HG03565 (cell line): ENCODE results near the gene RANBP1.

Experiments
- ATAC-seq: cut with Tn5 transposase; IDR thresholded peaks from one replicate; pipeline ENCODE4 v1.9.1; 2021; ENCODE audit warnings: mild to moderate bottlenecking, moderate library complexity; ENCODE audit not compliant: unreplicated experiment

The RANBP1 gene

DNA sequence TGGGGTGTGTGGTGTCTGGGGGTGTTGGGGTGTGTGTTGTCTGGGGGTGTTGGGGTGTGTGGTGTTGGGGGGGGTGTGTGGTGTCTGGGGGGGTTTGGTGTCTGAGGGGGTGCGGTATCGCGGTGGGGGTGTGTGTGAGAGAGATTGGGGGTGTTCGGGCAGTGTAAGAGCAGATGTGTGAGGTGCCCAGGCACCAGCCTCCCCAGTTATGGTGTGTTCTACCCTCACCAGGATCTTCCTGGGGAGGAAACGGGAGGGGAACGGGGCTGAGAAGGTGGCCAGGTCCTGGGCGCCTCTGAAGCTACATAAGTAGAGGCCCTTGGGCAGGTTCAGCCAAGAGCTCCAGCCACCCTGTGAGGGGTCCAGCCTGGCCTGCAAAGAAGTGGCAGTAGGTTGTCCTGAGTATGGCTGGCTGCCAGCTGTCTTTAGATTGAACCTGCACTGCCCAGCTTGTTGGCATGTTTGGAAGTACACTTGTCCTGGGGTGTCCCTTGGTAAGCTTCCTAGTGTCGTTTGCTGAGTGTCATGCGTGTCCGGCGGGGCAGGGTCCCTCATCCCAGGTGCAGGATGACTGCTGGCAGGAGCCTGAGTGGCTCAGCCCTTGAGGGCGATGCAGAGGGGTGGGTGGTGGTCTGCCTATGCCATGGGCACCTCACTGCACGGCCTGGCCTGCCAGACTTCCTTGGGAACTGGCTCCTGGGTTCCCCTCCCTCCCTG is 7.6 kb downstream of the RANBP1 start:
- ATAC-seq = no peak

DNA sequence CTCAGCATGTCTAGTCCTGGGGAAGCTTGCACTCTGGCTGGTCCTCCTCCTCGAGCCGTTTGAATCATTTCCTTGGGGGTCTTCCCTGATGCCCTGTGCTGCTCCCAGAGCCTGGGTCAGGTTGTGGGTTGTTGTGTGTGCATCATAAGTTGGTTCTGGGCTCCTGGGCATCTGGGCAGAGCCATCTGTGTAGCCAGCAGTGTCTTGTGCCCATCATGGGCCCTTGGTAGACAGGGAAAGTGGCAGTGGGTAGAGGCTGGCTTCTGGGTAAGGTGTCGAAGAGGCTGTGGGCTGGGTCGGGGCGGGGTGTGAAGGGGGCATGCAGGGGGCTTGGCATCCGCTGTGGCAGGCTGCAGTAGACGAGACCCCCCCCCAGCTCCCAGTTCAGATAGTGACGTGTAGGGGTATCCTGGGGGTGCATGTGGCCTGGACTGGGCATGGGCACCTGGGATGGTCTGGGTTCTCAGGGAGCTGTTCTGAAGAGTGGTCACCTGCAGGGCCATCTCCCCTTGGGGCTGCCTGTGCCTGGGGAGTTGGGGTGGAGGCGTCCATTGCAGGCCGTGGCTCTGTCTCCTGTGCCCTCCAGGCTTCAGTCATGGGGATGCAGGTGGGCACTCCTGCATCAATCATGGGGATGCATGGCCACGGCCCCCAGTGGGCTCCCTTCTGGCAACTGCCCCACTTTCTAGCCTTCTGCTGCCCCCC is 8.3 kb downstream of the RANBP1 start:
- ATAC-seq = no peak

DNA sequence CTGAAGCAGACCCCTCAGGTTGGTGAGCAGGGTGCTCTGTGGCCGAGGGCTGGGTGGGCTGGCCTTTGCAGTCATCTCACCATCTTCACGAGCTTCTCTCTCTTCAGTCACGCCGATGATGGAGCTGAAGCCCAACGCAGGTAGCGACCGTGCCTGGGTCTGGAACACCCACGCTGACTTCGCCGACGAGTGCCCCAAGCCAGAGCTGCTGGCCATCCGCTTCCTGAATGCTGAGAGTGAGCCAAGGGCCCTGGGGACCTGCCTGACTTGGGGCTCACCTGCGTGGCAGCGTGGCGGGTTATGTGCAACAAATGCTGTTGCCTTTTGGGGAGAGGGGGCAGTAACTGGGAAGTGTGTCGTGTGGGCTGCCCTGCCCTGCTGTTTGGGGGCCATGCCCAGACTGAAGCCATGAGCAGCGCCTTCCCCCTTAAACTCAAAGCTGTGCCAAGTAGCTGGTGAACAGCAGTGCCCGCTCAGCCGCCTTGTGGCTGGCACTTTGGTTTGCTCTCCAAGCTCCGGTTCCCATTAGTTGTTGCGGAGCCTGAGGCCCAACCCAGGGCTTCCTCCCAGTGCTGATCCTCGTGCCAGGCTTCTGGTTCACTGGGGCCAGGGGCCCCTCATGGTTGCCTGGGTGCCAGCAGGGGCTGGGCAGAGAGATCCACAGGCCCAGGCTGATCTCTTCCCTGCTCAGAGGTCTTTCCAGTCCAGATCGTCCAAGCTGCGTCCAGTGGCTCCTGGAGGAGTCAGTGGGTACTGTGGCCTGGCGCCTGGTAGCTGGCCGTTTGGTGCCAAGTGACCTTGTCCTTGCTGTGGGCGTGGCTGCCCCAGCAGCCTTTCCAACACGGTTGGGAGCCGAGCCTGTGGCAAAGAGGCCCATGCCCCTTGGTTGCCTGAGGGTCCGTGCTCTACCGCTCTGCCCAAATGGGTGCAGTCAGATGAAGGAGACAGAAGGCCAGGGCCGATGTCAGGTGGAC is 9.6 kb downstream of the RANBP1 start:
- ATAC-seq = no peak

DNA sequence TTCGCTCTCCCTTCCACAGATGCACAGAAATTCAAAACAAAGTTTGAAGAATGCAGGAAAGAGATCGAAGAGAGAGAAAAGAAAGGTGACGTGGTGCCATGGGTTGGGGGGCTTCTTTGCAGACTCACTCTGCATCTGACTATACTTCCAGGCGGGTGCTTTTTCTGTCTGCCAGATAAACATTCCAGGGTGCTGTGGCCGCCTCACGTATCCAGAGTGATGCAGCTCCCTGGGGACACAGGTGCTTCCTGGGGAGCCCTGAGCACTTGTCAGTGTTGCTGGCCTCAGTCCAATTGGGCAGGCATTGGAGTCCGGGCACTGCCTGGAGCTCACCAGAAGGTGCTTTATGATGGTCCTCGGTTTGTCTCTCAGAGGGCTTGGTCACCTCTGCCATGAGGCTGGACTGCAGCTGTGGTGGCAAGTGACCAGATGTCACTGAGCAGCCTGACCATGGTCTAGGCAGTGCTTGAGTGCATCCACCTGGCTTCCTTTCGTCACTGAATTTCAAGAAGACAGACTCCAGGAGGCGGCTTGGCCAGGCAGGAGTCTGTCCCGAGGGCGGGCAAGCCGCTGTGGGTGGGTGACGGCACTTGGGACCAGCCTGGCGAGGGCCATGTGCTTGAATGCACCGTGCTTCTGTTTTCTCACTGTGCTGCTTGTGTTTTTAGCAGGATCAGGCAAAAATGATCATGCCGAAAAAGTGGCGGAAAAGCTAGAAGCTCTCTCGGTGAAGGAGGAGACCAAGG is 10.6 kb downstream of the RANBP1 start:
- no peak for ATAC-seq

DNA sequence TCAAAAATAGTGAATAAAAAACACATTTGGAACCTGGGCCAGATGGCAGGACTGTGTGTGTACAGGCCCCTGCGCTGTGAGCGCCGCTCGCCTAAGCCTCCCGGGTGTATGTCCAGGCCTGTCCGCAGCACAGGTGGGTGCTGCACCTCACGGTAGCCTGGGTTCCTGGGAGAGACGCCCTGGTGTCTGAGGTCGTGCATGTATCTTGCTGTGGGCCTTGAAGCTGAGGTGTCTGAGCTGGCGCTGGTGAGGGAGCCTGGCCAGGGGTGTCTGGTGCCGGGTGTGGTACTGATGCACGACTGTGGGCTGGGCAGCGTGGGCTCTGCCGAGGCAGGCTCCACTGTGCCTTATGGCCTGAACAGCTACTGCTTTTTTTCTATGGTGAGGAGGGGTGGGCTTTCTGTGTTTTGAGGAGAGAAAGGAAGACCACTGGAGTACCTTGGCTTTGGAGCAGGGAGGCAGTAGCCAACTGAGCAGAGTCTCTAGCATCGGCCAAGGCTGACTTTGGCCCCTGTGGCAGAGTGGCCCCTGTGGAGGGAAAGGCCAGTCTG is 11.5 kb downstream of the RANBP1 start:
- ATAC-seq = no peak

DNA sequence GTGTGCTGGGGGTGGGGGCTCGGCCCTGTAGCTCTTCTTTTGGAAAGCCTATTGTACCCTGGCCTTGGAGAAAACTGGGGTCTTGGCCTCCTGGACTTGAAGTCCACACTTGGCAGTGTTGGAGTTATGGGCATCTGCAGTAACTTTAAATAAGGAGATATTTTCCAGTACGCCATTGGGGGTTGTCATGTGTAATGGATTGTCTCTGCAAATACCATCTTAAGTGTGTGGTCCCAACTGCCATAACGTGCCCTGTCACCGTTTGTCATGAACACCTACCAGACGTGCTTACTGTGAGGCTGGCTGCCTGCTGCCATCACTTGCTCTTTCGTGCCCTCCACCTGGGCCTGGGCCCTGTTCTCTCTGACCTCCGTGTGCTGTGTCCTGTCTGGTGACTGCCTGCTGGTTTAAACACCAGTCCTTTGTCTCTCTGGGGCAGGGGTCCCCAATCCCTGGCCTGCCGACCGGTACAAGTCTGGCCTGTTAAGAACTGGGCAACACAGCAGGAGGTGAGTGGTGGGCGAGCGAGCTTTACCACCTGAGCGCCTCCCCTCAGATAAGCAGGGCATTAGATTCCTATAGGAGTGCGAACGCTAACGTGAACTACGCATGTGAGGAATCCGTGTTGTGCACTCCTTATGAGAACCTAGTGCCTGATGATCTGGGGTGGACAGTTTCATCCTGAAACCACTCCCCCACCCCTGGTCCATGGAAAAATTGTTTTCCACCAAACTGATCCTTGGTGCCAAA is 12.1 kb downstream of the RANBP1 start:
- ATAC-seq = no peak

DNA sequence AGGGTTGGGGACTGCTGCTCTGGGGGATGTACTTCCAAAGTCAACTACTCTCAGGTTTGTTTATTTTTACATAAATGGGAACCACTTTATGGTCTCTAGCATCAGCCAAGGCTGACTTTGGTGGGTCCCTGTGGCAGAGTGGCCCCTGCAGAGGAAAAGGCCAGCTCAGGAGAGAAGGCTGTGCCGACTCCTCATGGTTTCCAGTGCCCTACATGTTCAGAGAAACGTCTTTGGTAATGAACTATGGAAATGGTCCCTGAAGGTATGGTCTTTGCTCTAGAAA is 12.7 kb downstream of the RANBP1 start:
- ATAC-seq = no peak

DNA sequence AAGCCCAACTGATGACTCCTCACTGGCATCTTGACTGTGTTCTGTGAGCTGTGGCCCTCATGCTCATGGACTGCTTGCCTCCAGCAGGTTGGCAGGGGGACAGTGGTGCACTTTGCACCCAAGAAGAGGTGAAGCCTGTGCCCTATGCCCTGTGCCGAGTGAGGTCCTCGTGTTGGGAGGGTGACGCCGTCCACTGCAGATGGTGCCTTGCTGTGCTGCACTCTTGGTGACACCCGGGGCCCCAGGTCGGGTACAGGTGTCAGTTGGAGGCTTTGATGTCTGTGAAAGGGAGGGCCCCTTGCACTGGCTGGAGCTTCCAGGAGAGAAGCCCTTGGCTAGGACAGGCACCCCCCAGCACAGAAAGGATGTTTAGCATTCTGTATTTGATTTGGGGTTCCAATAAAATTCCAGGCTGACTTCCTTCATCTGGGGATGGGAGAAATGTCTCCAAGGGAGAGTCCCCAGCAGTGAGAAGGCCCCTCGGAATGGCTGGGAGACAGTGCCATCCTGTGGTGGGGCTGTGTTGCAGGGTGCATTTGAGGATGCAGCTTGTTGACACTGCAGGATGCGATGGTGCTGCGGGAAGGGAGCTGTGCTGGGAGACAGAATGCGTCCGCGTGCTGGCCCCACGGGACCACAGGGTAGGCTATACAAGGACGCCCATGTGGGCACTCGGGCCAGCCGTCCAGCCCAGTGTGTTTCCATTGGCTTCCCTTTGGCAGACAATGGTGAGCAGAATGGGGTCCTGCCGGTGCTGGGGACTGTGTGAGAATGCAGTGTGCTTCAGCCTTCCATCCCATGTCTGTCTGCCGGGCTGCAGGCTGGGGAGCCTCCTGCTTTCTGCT is 13.2 kb downstream of the RANBP1 start:
- no peak for ATAC-seq

DNA sequence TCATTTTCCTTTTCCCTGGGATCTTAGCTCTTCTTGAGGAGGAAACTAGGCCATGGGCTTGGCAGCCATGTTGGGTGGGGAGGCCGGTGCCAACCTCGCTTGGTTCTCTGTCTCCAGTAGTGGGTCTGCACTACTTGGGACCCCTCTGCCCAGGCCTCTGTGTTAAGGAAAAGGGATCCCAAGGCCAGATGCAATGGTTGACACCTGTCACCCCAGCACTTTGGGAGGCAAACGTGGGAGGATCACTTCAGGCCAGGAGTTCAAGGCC is 13.8 kb downstream of the RANBP1 start:
- ATAC-seq = no peak

DNA sequence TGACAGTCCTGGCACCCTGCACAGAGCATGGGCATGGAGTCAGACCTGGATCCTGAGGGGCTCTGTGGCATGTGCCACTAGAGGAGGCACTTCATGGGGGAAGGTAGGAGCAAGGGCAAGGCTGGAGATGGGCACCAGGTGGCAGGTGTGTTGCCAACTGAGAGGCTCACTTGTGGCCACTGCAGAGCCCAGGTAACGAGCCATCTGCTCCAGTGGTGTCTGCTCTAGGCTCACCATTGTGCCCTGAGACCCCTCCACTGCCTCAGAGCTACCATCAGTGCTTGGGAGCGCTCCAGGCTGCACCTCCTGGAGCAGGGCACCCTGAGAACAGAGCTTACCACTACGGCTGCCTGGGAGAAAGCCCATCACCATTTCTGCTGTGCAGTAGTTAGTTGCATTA is 14.4 kb downstream of the RANBP1 start:
- no peak for ATAC-seq

DNA sequence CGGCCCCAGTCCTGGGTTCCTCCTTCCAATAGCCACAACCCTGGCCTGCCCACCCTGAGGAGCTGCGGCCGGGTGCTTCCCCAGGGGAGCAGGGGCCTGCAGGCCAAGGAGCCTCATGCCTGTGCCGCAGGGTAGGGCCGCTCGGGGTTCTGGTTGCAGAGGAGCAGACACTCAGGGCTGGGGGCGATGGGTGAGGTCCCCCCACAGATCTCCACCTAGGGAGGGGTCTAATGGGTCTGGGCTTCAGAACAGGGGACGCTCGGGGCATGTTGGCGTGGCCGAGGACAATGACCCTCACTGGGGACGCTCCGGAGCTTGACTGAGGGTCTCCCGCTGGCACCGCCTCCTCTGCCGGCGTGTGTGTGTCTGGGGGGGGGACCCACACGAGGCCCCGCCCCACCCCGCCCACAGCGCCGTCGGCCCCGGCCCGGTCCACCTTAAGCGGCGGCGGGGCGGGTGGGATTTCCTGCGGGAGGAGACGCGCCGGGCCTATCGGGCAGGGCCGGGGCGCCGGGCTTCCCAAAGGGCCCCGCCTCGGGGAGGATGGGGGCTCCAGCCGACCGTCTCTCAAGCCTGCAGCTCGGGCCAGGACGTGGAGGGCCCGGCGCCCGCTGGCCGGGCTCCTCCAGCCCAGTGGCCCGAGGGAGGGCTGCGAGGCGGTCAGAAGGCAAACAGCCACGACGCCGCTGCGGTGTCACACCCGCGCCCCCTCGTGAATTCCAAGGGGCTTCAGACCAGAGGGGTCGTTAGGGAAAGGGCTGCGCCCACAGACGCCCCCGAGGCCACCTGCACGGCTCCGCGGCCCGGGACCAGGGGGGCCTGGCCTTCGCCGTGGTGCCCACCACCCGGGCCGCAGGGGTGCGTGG is 15.1 kb downstream of the RANBP1 start:
- no peak for ATAC-seq

DNA sequence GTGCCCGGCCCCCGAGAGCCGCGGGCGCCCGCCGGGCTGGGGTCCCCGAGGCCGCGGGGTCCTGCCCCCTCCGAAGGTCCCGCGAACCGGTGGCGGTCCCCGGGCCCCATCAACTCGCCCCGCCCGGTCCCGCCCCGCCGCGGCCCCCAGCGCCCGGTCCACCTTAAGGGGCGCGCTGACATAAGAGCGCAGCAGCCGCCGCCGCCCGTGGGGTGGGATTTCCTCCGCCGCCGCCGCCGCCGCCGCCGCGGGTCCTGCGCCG is 15.6 kb downstream of the RANBP1 start, which contains the start of gene ZDHHC8:
Gene ZDHHC8, plus strand, starts transcription at position 208 of the 262 bp plus-strand sequence. CDS start 144 bp downstream, outside the sequence.
- no peak for ATAC-seq

DNA sequence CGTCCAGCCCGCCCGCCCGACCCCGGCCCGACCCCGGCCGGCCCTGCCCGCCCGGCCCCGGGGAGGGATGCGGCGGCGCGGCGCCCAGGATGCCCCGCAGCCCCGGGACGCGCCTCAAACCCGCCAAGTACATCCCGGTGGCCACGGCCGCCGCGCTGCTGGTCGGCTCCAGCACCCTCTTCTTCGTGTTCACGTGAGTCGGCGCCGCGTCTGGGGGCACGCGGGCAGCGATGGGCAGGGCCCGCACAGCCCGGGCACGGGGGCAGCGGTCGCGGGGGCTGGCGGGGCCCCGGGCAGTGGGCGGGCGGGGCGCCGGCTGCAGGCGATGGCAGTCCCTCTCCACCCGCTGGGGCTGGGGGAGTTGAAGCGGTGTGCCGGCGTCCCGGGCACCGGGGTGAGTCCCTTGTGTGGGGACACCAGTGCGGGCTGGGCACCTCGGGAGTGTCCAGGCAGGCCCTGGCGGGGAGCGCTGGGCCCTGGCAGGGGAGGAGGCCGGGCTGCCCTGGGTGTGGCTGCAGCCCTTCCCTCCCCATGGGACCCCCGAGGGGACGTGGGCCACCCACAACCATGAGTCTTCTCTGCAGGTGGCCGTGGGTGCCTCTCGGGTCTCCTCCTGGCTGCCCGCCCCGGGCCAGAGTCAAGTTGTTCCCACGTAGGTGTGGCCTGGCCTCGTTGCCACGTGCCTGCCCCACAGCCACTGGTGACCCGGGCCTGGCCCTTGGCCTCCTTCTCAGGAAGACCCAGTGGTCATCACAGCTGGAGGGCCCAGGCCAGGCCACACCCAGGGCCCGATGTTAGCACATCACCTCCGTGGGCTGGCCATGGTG is 16.2 kb downstream of the RANBP1 start:
- no peak for ATAC-seq

DNA sequence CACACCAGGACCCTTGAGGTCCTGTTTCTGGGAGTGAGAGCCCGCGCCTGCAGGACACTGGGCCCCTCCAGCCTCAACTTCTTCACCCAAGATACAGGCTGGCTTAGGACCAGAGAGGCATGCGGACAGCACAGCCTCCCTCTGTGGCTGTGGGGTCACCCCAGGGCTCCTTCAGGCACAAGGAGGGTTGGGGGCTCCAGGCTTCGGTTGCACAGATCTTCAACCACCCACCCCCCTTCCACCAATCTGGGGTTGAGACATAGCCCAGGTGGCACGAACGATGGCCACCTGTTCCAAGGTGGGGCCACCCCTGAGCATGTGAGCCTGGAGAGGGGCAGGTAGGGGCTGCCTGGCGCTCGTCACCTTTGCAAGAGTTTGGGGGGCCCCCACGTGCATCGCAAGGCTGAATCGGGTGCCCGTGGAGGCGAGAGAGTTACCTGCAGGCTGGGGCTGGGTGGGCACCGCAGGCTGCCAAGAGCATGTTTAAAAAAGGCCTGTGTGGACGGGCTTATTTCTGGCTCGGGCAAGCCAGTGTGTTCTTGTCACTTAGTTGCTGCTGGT is 16.9 kb downstream of the RANBP1 start:
- no peak for ATAC-seq

DNA sequence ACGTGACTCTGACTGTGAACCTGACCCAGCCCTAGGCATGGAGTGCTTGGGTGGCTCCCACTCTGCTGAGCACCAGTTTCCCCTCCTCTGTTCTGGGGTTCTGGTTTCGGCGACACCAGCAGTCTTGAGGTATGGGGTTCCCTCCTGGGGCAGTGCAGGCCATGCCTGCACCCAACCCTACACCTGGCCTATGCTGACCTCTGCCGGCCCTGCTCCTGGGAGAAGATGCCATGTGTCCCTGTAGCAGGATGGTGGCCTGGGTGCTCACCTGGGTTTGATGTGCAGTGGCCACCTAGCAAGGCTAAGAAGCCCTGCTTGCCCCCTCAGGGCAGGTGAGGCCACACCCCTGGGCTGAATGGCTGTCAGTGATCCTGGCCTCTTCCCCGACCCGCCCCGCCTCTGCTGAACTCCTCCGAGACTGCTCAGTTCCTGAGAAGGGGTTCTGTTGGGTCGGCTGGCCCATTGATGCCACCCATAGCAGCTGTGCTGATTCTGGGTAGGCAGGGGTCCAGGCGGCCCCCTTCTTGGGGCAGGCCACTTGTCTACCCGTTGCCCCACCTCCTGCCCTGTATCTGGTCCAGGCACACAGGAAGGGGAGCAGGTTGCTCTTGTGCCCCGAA is 18.1 kb downstream of the RANBP1 start:
- no peak for ATAC-seq

DNA sequence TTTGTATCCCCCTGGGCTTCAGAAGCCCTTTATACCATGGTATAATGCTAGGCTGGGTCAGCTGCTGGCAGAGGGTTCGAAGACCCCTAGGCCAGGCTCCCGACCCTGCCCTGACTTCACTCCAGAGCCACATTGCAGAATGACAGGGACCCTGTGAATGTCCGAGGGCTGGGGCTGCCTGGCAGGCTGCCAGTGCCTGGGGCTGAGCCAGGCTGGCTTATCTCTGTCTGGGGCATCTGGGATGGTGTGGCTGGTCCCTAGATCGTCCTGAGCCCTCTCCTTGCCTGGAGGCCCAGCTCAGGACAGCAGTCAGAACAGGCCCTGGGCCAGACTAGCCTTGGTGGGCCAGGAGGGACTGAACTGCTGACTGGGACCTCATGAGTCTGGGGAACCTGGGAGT is 19.4 kb downstream of the RANBP1 start:
- ATAC-seq = no peak
